NCI-H748 (cell line): ENCODE results near the gene YTHDF2.
"Not testable (repeated sequence)": the region's sequence is repeated elsewhere in the genome, so short reads cannot be mapped to it uniquely, and the experiment has no call there.

ENCODE experiments used
- DNase-seq: peaks from one replicate; lab custom pipeline; 2025; ENCODE audit not compliant: unreplicated experiment; lab: John Stamatoyannopoulos, UW

YTHDF2 gene

DNA sequence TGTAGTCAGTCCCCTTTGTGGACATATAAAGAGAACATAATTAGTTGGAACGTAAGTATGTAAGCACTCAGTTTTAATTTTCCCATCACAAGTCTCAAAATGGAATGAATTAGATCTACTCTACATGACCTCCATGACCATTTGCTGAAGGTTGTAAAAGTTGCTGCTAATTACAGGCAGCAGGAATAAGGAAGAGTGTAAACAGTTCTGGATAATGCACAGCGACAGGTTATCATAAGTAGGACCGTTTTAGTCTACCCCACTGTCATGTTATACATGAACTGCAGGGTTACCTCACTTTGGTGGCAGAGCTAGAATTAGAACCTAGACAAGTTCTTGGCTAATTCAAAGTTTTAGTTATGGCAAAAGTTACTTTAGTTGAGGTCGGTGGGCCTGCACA lies 21.7 kb downstream of the YTHDF2 start:
- no peak for DNase-seq

DNA sequence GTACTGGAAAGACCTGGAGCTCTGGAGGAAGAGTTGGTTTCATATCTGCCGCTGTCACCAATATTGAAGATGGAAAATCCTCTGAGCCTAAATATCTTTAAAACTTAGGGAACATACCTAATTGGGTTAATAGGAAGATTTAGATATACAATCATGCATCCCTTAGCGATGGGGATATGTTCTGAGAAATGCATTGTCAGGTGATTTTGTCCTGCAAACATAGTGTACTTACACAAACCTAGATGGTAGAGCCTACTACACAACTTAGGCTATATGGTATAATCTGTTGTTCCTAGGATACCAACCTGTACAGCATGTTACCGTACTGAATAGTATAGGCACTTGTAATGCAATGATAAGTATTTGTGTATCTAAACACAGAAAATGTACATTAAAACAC lies 22.5 kb downstream of the YTHDF2 start:
- DNase-seq: no peak

DNA sequence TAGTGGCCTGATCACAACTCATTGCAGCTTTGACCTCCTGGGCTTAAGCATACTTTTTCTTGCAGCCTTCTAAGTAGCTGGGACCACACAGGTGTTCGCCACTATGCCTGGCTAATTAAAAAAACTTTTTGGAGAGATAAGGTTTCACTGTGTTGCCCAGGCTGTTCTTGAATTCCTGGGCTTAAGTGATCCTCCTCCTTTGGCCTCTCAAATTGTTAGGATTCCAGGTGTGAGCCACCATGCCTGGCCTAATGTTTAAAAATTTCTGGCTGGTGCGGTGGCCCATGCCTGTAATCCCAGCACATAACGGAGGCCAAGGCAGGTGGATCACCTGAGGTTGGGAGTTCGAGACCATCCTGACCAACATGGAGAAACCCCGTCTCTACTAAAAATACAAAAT lies 24.4 kb downstream of the YTHDF2 start:
- no peak for DNase-seq

DNA sequence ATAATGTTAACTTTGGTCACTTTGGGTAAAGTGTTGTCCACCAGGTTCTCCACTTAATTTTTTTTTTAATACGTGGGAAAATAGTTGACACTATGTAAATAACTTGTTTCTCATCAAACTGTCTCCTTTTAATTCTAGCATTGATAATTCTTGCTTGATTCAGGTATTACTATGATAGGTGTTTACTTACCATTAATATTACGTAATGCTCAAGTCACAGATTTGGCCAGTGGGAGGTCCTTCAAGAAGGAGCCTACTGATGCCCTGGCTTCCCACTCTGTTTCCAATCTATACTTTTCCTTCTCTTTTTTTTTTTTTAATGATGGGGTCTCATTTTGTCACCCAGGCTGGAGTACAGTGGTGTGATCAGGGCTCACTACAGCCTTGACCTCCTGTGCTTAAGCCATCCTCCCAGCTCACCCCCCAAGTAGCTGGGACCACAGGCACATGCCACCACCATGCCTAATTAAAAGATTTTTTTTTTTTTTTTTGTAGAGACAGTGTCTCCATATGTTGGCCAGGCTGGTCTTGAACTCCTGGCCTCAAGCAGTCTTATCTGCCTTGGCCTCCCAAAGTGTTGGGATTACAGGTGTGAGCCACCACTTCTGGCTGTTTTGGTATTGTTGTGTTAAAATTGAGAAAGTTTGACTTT lies 29.9 kb downstream of the YTHDF2 start:
- DNase-seq: no peak

DNA sequence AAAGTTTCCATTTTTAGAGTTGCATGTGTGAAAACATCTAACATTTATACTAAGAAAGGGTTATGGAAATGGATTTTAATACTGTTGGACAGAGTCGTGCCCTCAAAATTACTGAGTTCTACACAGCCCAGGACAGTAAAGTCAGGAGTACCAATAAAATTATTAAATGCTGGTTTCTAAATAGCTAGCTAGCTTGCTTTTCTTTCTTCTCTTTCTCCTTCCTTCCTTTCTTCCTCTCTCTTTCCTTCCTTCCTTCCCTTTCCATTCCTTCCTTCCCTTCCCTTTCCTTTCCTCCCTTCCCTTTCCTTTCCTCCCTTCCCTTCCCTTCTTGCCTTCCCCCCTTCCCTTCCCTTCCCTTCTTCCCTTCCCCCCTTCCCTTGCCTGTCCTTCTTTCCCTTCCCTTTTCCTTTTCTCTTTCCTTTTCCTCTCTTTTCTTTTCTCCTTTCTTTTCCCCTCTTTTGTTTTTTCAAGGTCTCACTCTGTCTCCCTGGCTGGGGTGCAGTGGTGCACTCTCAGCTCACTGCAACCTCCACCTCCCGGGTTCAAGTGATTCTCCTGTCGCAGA lies 33.9 kb downstream of the YTHDF2 start:
- no peak for DNase-seq

DNA sequence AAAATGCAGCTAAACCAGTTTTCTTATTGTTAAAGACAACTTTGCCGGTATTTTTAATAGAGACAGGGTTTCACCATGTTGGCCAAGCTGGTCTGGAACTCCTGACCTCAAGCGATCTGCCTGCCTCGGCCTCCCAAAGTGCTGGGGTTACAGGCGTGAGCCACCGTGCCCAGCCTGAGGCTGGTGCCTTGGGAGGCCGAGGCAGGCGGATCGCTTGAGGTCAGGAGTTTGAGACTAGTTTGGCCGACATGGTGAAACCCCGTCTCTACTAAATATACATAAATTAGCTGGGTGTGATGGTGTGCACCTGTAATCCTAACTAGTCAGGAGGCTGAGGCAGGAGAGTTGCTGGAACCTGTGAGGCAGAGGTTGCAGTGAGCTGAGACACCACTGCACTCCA lies 35.2 kb downstream of the YTHDF2 start:
- DNase-seq: not testable (repeated sequence)

DNA sequence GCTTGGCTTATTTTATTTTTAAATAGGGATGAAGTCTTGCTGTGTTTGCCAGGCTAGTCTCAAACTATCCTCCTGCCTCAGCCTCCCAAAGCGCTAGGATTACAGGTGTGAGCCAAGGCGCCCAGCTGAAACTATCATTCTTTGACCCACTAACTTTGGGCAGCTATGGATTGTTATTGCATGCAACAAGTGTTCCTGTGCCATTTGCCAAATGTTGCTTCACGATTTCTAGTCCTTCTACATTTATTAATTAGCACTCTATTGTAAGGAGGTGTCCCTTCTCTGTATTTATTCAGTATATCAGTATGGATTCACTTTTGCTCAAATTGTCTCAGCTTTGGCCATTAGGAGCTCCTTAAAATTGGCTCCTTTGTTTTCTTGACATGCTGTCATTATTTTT lies 36.4 kb downstream of the YTHDF2 start:
- no peak for DNase-seq

DNA sequence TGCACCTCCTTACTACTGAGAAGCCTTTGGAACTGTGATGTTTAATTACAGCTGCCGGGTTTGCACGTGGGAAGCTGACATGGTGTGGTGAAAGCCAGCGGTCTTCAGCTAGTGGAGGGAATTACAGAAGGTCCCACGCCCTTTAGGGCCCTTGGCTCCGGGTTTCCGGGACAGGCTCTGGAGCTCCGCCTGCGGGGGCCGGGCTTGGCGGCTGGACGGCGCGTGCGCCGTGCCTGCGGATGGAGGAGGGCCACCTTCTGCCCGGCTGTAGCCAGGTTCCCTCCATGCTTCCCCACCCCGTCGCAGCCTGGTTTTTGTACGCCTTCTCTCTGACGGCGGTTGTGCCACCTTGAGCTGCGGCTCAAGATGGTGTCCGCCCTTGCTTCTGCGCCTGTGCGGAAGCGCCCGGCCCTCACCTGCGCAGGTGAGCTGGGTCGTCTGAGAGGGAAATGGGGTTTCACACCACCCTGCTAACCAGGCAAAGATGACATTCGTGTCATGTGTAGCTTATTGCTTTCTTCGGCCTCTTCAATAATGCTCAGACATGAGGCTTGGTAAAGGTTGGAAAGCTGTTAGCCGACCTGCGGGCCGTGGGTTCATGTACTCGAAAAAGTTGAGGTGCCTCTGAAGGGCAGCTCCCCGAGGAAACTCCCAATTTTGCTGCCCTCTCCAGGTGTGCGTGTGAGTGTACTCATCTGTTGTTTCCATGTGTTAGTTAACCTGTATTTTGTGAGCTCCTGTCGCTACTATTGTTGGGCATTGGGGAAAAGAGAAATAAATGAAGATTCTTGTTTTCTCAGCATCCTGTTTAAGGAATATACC lies 38.6 kb downstream of the YTHDF2 start:
- DNase-seq: no peak

DNA sequence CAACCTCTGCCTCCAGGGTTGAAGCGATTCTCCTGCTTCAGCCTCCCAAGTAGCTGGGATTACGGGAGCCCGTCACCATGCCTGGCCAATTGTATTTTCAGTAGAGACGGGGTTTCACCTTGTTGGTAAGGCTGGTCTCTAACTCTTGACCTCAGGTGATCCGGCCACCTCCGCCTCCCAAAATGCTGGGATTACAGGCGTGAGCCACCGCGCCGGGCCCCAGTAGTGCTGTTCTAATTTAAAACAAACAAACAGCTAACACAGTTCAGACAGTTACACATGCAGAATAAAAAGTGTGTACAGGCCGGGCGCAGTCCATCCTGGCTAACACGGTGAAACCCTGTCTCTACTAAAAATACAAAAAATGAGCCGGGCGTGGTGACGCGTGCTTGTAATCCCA lies 39.6 kb downstream of the YTHDF2 start:
- DNase-seq: no peak

DNA sequence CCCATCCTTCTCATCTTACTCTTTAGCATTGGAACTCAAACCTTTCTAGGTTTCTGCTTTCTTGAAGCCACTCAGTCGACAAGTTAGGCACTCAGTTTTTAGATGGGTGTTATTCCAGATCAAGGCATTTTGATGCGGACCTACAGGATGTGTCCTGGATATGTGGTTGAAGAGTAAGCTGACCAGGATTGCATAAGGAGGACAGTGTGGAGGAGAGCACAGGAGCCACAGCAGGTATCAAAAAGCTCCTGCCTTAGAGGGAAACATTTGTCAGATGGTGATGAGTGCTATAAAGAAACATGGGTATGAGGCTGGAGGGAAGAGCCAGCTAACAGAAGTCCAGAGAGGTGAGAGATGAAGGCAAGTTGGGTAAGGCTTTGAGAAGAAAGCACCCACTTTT lies 41.3 kb downstream of the YTHDF2 start:
- DNase-seq: no peak

DNA sequence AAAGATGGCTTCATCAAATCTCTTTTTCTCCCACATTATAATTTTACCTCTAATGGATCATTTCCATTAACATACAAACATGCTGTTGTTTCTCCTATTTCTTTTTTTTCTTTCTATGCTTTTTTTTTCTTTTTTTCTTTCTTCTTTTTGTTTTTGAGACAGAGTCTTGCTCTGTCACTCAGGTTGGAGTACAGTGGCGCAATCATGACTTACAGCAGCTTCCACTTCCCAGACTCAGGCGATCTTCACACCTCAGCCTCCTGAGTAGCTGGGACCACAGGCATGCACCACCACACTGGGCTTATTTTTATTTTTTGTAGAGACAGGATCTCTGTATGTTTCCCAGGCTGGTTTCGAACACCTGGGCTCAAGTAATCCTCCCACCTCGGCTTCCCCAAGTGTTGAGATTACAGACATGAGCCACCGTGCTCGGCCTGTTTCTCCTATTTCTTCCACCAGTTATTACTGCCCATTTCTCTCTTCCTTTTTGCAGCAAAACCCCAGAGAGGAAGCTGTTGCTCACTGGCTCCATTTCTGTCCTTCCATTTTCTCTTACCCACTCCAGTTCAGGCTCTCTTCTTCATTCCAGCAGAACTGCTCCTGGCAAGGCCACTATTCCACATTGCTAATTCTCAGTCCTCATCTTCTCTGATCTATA lies 43.1 kb downstream of the YTHDF2 start:
- no peak for DNase-seq

DNA sequence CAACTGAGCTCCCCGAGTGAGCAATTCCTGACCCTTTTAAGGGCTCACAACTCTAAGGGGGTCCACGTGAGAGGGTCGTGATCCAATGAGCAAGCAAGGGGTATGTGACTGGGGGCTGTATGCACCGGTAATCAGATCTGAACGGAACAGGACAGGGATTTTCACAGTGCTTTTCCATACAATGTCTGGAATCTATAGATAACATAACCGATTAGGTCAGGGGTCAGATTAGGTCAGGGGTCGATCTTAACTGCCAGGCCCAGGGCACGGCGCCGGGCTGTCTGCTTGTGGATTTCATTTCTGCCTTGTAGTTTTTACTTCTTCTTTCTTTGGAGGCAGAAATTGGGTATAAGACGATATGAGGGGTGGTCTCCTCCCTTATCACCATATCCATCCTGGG lies 44.6 kb downstream of the YTHDF2 start:
- DNase-seq: no peak

DNA sequence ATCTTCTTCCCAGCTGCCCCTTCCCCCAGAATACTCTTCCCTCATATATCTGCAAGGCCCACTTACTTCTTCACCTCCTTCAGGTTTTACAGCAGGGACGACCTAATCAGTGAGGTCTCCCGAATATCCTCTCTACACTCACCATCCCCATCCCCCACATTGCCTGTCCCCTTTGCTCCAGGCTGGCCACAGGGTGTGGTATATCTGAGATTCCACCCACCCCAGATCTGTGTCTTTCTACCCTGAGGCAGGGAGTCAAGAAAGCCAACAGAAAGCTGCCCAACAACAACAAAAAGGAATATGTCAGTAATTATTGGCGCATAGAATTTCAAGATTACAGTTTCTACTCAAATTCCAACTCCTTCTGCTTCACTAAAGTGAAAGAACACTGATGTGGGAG lies 45.3 kb downstream of the YTHDF2 start:
- DNase-seq: no peak

DNA sequence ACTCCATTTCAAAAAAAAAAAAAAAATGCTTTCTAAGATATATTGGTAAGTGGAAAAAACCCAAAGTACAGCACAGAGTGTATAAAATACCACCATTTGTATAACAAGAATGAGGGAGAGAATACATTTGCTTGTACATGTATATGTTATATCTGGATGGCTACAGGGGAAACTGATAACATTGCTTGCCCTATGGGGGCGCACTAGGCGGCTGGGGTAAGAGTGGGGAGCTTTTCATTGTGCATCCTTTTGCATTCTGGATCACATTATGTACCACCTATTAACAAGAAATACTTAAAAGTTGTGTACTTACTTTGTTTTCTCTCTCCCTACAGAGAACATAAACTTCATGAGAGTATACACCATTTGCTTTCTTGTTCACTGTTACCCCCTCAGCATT lies 46.6 kb downstream of the YTHDF2 start:
- no peak for DNase-seq

DNA sequence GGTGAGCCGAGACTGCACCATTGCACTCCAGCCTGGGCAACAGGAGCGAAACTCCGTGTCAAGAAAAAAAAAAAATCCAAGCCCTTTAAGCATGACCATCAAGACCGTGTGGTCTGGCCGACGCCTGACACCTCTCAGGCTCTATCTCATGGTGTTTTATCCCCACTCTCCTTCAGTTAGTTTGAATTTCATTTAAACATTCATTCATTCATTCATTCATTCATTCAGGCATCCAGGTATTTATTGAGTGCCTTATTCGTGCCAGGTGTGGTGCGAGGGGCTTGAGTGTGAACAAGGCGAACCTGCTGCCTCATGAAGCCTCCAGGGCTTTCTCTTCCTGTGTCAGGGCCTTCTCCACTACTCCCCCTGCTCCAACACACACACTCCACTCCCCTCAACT lies 52.7 kb downstream of the YTHDF2 start:
- no peak for DNase-seq

DNA sequence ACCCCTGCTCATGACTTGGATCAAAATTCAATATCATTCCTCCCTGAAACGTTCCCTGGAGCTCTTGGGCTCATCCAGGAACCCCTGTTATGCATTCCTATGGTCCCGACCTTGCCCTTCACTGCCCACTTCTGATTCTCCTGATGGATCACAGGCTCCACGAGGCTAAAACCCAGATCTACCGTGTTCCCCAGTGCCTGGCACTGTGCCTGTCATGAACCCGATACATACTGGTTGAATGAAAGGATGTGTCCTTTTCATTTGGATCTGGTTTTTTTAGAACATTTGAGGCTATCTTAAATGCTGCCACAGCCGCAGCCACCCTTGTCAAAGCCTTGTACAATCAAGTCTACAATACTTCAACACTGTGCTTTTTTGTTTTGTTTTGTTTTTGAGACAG lies 53.1 kb downstream of the YTHDF2 start:
- DNase-seq: no peak

DNA sequence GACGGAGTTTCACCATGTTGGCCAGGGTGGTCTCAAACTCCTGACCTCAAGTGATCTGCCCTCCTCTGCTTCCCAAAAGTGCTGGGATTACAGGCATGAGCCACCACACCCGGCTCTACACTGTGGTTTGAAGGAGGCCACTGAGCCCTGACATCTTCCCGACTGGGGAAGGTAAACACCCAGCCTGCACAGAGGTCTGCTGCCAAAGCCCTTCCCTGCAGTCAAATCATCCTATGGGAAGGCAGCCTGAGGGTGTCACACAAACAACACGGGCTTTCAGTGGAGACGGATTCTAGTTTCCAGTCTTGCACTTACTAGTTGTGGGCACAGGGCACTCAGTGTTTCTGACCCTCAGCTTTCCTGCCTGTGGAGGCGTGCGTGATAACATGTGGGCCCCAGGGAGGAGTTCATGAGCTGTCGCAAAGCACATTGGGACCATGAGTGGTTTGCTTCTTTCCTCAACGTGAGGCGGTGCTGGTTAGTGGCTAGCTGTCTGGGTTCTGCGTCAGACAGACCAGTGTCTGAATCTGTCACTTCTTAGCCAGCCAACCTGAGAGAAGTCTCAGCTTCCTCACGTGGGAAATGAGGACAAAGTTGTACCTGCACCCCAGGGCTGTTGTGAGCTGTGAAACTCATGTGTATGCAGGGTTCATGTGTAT lies 53.8 kb downstream of the YTHDF2 start:
- DNase-seq: no peak

DNA sequence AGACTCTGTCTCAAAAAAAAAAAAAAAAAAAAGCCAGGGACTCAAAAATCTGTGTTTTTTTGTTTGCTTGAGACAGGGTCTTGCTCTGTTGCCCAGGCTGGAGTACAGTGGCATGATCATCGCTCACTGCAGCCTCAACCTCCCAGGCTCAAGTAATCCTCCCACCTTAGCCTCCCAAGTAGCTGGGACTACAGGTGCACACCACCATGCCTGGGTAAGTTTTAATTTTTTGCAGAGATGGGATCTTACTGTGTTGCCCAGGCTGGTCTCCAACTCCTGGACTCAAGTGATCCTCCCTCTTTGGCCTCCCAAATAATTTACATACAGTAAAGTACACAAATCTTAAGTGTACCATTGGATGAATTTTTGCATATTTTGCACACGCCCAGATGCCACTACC lies 55.2 kb downstream of the YTHDF2 start:
- DNase-seq: not testable (repeated sequence)

DNA sequence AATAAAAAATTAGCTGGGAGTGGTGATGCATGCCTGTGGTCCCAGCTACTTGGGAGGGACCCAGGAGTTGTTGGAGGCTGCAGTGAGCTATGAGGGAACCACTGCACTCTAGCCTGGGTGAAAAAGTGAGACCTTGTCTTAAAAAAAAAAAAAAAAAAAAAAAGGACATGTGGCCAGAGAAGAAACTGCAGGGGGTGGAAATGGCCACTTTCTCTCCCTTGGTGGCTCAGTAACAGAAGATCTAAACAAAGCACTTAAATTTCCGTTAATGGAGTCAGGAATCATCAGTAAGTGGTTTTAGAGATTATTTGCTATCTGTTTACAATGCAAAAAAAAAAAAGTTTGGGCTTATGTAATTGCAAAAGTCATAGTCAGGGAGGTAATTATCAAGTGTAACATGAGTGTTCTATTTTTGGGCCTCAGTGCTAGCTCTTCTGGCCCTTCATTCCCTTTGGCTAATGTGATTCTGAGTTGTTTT lies 55.9 kb downstream of the YTHDF2 start:
- peak; percentile 7 for DNase-seq

DNA sequence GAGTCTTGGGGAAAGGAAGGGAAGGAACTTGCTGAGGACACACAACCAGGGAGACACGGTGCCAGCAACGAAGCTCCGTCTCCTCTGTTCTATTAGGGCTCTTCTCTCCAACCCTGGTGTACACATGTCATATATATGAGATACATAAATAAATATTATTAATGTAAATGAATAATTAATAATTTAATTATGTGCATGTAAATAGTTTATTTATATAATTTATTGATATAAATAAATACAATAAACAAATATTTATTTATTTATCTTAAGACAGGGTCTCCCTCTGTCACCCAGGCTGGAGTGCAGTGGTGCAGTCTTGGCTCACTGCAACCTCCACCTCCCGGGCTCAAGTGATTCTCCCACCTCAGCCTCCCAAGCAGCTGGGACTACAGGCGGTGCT lies 57.8 kb downstream of the YTHDF2 start:
- not testable (repeated sequence) for DNase-seq
